DND-41 (cell line): ENCODE measurements around the gene SMAD7.

Experiments used
- ATAC-seq: fragments of 200-7000 bp; cut with Tn5 transposase; 3 replicates; pipeline ENCODE4 v1.9.1; 2021; ENCODE audit warnings: low read depth; ENCODE audit not compliant: insufficient read depth
- DNase-seq: peaks from one replicate; pipeline ENCODE4 v3.0.0-alpha.2; 2020
- H2AFZ ChIP-seq: 2 replicates; pipeline ENCODE4 v1.6.0; 2012; ENCODE audit warnings: low read depth, low read length
- H3K27ac ChIP-seq: 2 replicates; pipeline ENCODE4 v1.5.1; 2012; ENCODE audit warnings: low read length, inconsistent platforms
- H3K27me3 ChIP-seq: fragments of 200-600 bp; sonication (generic); 2 replicates; pipeline ENCODE4 v1.6.0; 2012; ENCODE audit warnings: low read length, mild to moderate bottlenecking, inconsistent platforms; ENCODE audit not compliant: insufficient read depth, poor library complexity
- H3K36me3 ChIP-seq: 2 replicates; pipeline ENCODE4 v1.5.1; 2012; ENCODE audit warnings: low read length, inconsistent platforms; ENCODE audit not compliant: insufficient read depth
- H3K4me1 ChIP-seq: 2 replicates; pipeline ENCODE4 v1.5.1; 2012; ENCODE audit warnings: mild to moderate bottlenecking, low read length; ENCODE audit not compliant: insufficient read depth
- H3K4me2 ChIP-seq: 2 replicates; pipeline ENCODE4 v1.6.0; 2012; ENCODE audit warnings: mild to moderate bottlenecking, moderate library complexity, low read length, inconsistent platforms; ENCODE audit not compliant: insufficient read depth
- H3K4me3 ChIP-seq, 2 experiments: fragments of 200-600 bp in 1 of 2; shearing (Covaris generic) in 1 of 2; 2 replicates each; pipeline ENCODE4 v1.5.1; 2012 to 2016; ENCODE audit warnings: inconsistent platforms in 2 of 2, low read length in 2 of 2, mild to moderate bottlenecking in 2 of 2, low read depth in 1 of 2, moderate library complexity in 1 of 2
- H3K79me2 ChIP-seq: 2 replicates; pipeline ENCODE4 v1.6.0; 2012; ENCODE audit warnings: low read length, inconsistent platforms; ENCODE audit not compliant: insufficient read depth
- H3K9ac ChIP-seq: 2 replicates; pipeline ENCODE4 v1.6.0; 2012; ENCODE audit warnings: low read depth, mild to moderate bottlenecking, inconsistent platforms, low read length, moderate library complexity
- H3K9me3 ChIP-seq: 2 replicates; pipeline ENCODE4 v1.5.1; 2012; ENCODE audit warnings: low read length, moderate library complexity, mild to moderate bottlenecking, inconsistent platforms; ENCODE audit not compliant: insufficient read depth, severe bottlenecking
- H4K20me1 ChIP-seq: 2 replicates; pipeline ENCODE4 v1.6.0; 2012; ENCODE audit warnings: low read length; ENCODE audit not compliant: insufficient read depth
- EZH2 ChIP-seq: IDR thresholded peaks from 3 replicates; pipeline ENCODE4 v1.6.1; 2012; ENCODE audit warnings: borderline replicate concordance, low read depth, mild to moderate bottlenecking, moderate library complexity, low read length, inconsistent platforms; ENCODE audit not compliant: severe bottlenecking
- TF ChIP-seq, protein P1 (sequence below): IDR thresholded peaks from 2 replicates; pipeline ENCODE4 v1.5.1; 2012; ENCODE audit warnings: borderline replicate concordance, low read length, moderate library complexity, mild to moderate bottlenecking; ENCODE audit not compliant: poor library complexity, severe bottlenecking; ENCODE audit errors: extremely low read depth

The SMAD7 gene

DNA sequence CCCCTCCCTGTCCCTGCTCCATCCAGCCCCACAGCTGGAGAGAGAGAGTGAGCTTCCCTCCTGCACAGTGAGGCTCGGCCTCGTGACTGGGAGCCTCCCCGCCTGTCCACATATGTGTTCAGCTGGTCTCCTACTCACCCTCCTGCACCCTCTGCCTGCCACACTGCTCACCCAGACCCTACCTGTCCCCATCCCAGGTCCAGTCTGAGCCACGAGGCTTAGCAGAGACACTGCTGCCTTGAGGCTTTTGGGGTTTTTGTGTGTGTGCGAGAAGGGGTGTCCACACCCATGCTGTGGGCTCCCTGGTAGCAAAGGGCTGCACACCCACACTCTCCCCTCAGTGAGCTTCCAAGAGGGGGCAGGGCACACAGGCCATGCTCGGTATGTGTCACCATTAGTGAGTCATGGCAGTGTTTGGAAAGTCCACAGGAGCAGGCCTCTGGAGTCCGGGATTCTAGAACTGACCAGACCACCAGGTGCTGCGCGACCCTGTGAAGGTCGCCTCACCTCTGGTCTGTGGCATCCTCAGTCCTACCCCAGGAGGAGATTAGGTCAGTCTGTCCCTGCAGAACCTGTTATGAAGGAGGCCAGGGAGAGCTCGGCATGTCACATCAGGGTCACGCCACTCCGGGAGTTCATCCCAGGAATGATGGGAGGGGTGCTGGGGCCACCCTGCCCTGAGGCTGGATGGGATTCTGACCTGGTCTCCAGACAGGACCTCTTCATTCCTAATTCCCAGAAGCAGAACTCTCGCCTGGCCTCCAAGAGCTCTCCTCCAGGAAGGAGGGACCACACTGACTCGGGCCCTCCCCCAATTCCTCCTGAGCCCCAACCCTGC lies 39.9 kb upstream of the SMAD7 start:
- H3K4me2 ChIP-seq: no peak overlapping the region
- H2AFZ ChIP-seq: no peak overlapping the region

DNA sequence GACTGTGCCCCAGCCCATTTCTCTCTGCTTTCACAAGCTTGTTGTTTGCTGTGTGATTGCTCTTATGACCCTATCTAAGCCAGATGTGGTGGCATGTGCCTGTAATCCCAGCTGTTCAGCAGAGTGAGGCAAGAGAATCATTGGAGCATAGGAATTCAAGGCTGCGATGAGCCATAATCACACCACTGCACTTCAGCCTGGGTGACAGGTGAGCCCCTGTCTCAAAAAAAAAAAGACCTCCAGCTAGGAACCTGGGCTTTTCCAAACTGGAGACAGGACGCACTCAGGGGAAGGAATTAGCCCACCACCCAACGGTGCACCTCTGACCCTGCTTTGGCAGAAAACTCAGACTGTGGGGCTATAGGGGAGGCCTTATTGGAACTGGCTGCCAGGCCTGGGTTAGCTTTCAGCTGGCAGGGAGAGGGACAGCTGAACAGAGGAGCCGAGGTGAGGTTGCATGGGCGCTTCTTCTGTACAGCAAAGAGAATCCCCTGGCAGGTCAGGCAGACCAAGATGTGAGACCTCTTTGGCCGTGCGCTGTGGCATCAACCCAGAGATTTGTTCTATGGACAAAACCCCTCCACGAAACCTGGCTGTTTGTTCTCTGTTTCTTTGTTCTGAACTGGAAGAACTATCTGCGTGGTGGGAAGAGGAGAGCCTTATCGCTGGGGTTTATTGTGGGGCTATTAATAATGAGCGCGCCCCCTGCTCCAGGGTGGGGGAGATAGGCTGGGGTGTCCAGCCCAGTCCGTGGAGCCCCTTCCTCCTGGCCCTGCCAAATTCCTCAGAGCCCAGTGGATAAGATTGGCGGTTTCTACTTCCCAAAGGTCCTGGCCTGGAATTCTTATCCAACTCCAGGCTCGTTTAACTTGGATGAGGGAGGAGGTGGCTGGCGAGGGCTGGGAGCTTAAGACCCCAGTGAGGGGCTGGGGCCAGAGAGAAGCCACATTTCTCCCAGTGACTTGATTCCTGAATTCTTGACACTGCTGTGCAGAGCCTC lies 38.8 kb upstream of the SMAD7 start:
- Histone ChIP-seq H3K4me2 (no peak overlapping the region), H3K4me1 (no peaks in the 10 kb centered on the region), H3K4me3 (no peak overlapping the region), H4K20me1 (no peaks in the 10 kb centered on the region), H3K9me3 (no peaks in the 10 kb centered on the region), H2AFZ (no peak overlapping the region), H3K79me2 (no peaks in the 10 kb centered on the region), H3K9ac (no peak overlapping the region), H3K36me3 (no peaks in the 10 kb centered on the region), H3K27me3 (no peaks in the 10 kb centered on the region), H3K27ac (no peak overlapping the region)
- ATAC-seq (no peak; the same call in 2 of the 3 replicates), DNase-seq (no peak)
- TF ChIP-seq, protein P1, sequence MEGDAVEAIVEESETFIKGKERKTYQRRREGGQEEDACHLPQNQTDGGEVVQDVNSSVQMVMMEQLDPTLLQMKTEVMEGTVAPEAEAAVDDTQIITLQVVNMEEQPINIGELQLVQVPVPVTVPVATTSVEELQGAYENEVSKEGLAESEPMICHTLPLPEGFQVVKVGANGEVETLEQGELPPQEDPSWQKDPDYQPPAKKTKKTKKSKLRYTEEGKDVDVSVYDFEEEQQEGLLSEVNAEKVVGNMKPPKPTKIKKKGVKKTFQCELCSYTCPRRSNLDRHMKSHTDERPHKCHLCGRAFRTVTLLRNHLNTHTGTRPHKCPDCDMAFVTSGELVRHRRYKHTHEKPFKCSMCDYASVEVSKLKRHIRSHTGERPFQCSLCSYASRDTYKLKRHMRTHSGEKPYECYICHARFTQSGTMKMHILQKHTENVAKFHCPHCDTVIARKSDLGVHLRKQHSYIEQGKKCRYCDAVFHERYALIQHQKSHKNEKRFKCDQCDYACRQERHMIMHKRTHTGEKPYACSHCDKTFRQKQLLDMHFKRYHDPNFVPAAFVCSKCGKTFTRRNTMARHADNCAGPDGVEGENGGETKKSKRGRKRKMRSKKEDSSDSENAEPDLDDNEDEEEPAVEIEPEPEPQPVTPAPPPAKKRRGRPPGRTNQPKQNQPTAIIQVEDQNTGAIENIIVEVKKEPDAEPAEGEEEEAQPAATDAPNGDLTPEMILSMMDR: no peak
- no peak for TF ChIP-seq EZH2

More for the DNA sequence above, 39.9 kb upstream of the SMAD7 start:
- H3K4me3 ChIP-seq: no peak overlapping the region
- H3K27me3 ChIP-seq: no peaks in the 10 kb centered on the region
- no peaks in the 10 kb centered on the region for H3K4me1 ChIP-seq
- no peaks in the 10 kb centered on the region for H4K20me1 ChIP-seq
- no peak overlapping the region for H3K27ac ChIP-seq
- no peaks in the 10 kb centered on the region for H3K9me3 ChIP-seq
- no peak for DNase-seq
- no peak for ATAC-seq
- H3K79me2 ChIP-seq: no peaks in the 10 kb centered on the region
- no peaks in the 10 kb centered on the region for H3K36me3 ChIP-seq
- H3K9ac ChIP-seq: no peak overlapping the region
- TF ChIP-seq, protein P1: no peak
- TF ChIP-seq EZH2: no peak

DNA sequence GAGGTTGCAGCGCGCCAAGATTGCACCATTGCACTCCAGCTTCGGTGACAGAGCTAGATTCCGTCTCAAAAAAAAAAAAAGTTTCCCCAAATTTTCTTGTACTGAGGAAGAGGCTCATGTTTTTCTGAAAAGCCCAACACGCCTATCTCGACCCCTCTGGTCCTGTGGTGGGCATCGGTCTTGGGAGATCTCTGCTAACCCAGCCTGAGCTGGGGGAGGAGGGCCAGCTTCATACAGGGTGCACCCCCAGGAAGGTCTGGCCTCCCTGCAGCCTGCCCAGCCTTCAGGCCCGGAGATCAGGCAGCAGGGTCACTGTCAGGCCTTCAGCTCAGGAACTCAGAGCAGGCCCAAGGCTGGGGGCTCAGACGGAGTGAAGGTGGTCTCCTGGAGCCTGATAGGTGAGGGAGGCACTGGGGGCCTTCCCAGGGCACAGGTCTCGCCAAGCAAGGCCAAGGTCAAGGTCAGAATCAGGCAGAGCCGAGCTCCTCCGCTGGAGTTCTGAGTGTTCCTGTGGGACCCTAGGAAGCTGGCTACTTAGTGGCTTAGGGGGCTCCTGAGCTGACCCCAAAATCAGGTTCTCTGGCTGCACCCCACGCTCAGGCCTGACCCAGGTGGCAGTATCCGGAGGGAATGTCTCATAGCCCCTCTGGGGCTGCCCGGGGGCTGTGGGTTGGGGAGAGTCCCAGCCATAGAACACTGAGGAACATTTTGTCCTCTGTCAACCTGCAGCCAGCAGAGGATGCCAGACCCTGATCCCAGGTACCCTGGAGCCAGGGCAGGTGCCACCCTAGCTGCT lies 37.9 kb upstream of the SMAD7 start:
- H3K79me2 ChIP-seq: no peaks in the 10 kb centered on the region
- TF ChIP-seq EZH2: no peak
- no peaks in the 10 kb centered on the region for H3K36me3 ChIP-seq
- H3K4me2 ChIP-seq: no peak overlapping the region
- no peak for DNase-seq
- H3K27me3 ChIP-seq: no peaks in the 10 kb centered on the region
- ATAC-seq: no peak
- H3K4me1 ChIP-seq: no peaks in the 10 kb centered on the region
- no peaks in the 10 kb centered on the region for H4K20me1 ChIP-seq
- no peaks in the 10 kb centered on the region for H3K9me3 ChIP-seq
- H3K4me3 ChIP-seq: no peak overlapping the region
- H2AFZ ChIP-seq: no peak overlapping the region
- H3K9ac ChIP-seq: no peak overlapping the region
- H3K27ac ChIP-seq: no peak overlapping the region
